ENCODE data around the gene ETFA.
A peak's percentile ranks its signal among the peaks of the same experiment; 100 is the strongest.
"Not testable (repeated sequence)": the region's sequence is repeated elsewhere in the genome, so short reads cannot be mapped to it uniquely, and the experiment has no call there.

Gene ETFA

DNA sequence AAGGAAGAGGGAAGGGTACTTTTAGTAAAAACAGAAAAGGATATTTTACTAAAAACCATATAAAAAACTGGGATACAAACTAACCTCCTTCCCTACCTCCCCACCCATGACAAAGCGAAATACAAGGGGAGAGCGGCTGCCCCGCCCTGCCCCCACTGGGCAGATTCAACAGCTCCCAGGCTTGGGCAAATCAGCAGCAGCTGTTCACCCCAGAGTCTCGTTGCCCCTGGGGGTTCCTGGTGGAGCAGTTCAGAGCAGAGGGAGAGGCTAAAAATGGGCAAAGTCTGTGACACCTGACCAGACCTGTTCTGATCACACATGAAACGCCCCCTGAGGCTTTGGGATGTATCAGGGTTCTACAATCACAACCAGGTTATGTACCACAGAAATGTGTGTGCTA is 2.5 kb upstream of the ETFA start:
- no peak for ATAC-seq
- Mint-ChIP-seq H3K9me3 (no peaks in the 10 kb centered on the region), H3K4me1 (peaks cover 15% of the 10 kb centered on the region), H3K36me3 (peaks cover 11% of the 10 kb centered on the region), H3K4me3 (no peak overlapping the region), H3K27ac (no peak overlapping the region)
- DNase-seq (ENCODE audit: low spot score in 2 of 2), result no peak

DNA sequence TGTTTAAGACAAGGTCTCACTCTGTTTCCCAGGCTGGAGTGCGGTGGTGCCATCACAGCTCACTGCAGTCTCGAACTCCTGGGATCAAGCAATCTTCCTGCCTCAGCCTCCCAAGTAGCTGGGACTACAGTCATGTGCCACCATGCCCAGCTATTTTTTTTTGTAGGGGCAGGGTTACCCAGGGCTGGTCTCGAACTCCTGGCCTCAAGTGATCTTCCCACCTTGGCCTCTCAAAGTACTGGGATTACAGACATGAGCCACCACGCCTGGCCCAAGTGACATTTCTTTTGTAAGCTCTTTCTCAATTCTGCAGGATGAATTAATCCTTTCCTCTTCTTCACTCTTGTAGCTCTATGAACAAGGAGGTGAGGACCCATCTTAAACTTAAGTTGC is 1.9 kb upstream of the ETFA start:
- H3K27ac Mint-ChIP-seq; H3K9me3 Mint-ChIP-seq; ATAC-seq; DNase-seq (ENCODE audit: low spot score in 2 of 2): not testable (repeated sequence)
- Mint-ChIP-seq H3K36me3 (peaks cover 11% of the 10 kb centered on the region), H3K4me3 (peak overlapping the region; percentile 77), H3K4me1 (peaks cover 15% of the 10 kb centered on the region)

DNA sequence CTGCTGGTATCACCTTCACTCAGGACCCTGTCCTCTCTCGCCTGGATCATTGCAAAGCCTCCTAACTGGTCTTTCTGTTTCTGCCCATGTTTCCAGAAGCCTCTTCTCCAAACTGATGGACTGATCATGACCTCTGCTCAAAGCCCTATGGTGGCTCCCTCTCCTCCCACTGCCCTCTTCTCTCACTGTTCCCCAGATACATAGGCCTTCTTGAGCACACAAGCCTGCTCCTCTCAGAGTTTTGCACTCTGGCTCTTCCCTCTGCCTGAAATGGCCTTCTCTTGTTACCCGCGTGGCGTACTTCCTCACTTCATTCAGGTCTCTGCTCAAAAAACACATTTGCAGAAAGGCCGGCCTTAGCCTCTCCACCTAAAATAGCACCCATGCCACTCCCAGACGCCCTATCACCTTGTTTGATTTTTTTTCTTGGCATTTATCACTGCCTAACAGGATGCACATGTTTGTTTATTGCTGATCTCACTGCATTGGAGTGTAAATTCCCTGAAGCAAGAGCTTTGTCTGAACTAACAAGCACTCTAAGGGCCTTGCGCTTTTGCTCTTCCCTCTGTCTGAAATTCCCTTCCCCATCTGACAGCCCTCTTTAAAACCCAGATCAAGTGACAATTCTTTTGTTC is 1.4 kb upstream of the ETFA start:
- no peaks in the 10 kb centered on the region for H3K9me3 Mint-ChIP-seq
- ATAC-seq (no peak), DNase-seq (ENCODE audit: low spot score in 2 of 2) (no peak)
- H3K4me3 Mint-ChIP-seq, result peak overlapping the region; percentile 77
- H3K27ac Mint-ChIP-seq, result no peak overlapping the region
- H3K4me1 Mint-ChIP-seq, result peaks cover 15% of the 10 kb centered on the region
- peaks cover 11% of the 10 kb centered on the region for H3K36me3 Mint-ChIP-seq

DNA sequence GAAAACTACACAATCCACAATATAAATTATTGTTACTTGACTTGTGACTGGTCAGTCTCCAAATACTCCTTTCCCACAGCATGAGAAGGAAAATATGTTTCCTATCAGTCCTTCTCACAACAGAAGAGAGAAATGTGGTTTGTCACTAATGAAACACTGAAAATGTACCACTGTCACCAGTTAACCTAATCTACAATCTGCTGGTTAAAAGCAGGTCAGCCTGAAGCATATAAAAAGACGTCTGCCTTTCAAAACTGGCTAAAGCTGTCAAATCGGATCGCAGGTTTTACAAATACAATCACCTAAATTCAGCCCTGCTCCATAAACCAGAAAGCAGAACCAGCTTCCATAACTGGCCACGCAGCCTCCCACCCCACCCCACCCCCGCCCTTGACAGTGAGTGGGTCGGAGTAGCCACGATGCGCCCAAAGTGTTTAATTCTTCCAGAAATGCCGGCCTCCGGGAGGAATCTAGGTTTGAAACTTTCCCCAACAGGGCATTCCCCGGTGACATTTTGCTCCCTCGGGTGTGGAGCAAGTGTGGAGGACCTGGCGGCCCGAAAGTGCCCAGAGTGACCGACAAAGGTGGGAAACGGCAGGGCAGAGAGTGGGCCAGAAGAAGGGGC is 682 bp downstream of the ETFA start:
- H3K36me3 Mint-ChIP-seq, result peaks cover 16% of the 10 kb centered on the region

DNA sequence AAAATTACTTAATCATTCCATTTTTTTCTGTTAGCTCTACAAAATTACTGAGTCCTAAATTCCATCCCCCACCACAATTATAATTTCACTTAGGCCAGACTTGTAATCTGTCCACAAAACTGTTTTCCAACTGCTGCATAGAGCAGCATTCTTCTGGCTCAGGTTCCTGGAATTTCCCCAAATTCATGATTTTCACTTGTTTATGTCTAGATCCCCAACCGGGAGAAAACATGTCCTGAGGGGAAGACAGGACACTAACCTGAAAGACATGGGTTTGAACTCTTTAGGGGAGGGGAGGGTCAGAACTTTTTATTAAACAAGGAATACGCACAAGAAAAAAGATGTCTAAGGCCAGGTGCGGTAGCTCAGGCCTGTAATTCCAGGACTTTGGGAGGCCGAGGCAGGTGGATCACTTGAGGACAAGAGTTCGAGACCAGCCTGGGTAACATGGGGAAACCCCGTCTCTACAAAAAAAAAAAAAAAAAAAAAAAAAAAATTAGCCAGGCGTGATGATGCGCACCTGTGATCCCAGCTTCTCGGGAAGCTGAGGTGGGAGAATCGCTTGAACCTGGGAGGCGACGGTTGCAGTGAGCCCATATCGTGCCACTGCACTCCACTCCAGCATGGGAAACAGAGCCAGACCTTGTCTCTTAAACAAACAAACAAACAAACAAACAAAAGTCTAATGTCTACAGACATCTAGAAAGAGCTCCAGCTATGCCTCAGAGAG is 1.5 kb downstream of the ETFA start:
- Mint-ChIP-seq H3K4me1 (peaks cover 26% of the 10 kb centered on the region), H3K9me3 (no peaks in the 10 kb centered on the region), H3K27ac (peak overlapping the region; percentile 86), H3K4me3 (peak overlapping the region; percentile 77), H3K36me3 (peaks cover 16% of the 10 kb centered on the region)
- DNase-seq (ENCODE audit: low spot score in 2 of 2) (no peak), ATAC-seq (no peak)

More for the DNA sequence above, 682 bp downstream of the ETFA start:
- Mint-ChIP-seq H3K4me3 (peak overlapping the region; percentile 77), H3K4me1 (peaks cover 19% of the 10 kb centered on the region), H3K9me3 (no peaks in the 10 kb centered on the region), H3K27ac (peak overlapping the region; percentile 86)
- no peak for DNase-seq (ENCODE audit: low spot score in 2 of 2)
- peak; percentile 17 for ATAC-seq

GRCh38 chr15:76303909-76304308 is 7.4 kb downstream of the ETFA start:
- peaks cover 11% of the 10 kb centered on the region for H3K4me1 Mint-ChIP-seq
- peaks cover 5% of the 10 kb centered on the region for H3K36me3 Mint-ChIP-seq
- no peak overlapping the region for H3K4me3 Mint-ChIP-seq
- ATAC-seq (no peak), DNase-seq (ENCODE audit: low spot score in 2 of 2) (no peak)
- H3K9me3 Mint-ChIP-seq, result no peaks in the 10 kb centered on the region
- no peak overlapping the region for H3K27ac Mint-ChIP-seq

GRCh38 chr15:76299786-76300185 is 11.5 kb downstream of the ETFA start:
- Mint-ChIP-seq H3K27ac (no peak overlapping the region), H3K4me3 (no peak overlapping the region), H3K4me1 (peaks cover 8% of the 10 kb centered on the region), H3K9me3 (no peaks in the 10 kb centered on the region), H3K36me3 (no peaks in the 10 kb centered on the region)
- no peak for ATAC-seq
- no peak for DNase-seq (ENCODE audit: low spot score in 2 of 2)

GRCh38 chr15:76298986-76299385 is 12.3 kb downstream of the ETFA start:
- H3K27ac Mint-ChIP-seq, result no peak overlapping the region
- no peak overlapping the region for H3K4me3 Mint-ChIP-seq
- H3K9me3 Mint-ChIP-seq, result no peaks in the 10 kb centered on the region

DNA sequence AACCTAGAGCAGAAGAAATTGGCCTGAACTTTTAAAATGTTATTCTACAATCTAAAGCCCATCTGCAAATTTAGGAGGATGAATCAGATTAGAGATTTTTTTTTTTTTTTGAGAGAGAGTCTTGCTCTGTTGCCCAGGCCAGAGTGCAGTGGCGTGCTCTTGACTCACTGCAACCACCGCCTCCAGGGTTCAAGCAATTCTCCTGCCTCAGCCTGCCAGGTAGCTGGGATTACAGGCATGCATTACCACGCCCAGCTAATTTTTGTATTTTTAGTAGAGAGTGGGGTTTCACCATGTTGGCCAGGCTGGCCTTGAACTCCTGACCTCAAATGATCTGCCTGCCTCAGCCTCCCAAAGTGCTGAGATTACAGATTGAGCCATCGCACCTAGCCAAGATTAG is 13.3 kb downstream of the ETFA start:
- not testable (repeated sequence) for H3K27ac Mint-ChIP-seq; H3K36me3 Mint-ChIP-seq; H3K4me3 Mint-ChIP-seq; H3K9me3 Mint-ChIP-seq; ATAC-seq; DNase-seq (ENCODE audit: low spot score in 2 of 2)
- peaks cover 17% of the 10 kb centered on the region for H3K4me1 Mint-ChIP-seq

More at GRCh38 chr15:76298986-76299385, 12.3 kb downstream of the ETFA start:
- ATAC-seq (no peak), DNase-seq (ENCODE audit: low spot score in 2 of 2) (no peak)
- H3K4me1 Mint-ChIP-seq, result peaks cover 9% of the 10 kb centered on the region
- no peaks in the 10 kb centered on the region for H3K36me3 Mint-ChIP-seq

DNA sequence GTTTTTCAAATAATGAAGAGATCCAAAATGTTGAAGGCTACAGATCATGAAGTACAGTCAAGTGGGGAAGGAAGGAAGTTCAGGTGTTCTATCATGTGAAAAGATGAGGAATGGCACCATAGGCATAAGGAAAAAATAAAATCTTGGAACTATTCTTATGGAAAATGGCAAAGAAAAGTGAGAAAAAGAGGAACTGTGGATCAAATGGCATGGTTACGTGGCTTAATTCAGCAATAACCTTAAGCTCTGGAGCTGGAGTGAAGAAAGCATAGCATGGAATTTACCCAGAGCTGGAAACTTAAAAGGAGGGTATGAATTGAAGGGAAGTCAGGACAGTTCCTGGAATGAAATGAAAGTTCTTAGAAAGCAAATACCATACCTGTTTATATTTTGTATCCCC is 14.4 kb downstream of the ETFA start:
- ATAC-seq (no peak), DNase-seq (ENCODE audit: low spot score in 2 of 2) (no peak)
- no peak overlapping the region for H3K27ac Mint-ChIP-seq
- peaks cover 4% of the 10 kb centered on the region for H3K36me3 Mint-ChIP-seq
- no peak overlapping the region for H3K4me3 Mint-ChIP-seq
- H3K9me3 Mint-ChIP-seq, result no peaks in the 10 kb centered on the region
- peaks cover 19% of the 10 kb centered on the region for H3K4me1 Mint-ChIP-seq

DNA sequence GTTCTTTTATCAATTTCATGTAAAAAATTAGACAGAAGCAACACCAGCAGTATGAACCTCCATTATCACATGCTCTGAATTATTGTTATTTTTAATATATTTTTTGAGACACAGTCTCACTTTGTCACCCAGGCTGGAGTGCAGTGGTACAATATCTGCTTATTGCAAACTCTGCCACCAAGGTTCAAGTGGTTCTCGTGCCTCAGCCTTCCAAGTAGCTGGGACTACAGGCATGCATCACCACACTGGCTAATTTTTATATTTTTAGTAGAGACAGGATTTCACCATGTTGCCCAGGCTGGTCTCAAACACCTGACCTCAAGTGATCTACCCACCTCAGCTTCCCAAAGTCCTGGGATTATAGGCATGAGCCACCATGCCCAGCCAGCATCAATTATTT is 16.8 kb downstream of the ETFA start:
- H3K4me3 Mint-ChIP-seq; ATAC-seq; H3K9me3 Mint-ChIP-seq; H3K27ac Mint-ChIP-seq; DNase-seq (ENCODE audit: low spot score in 2 of 2): not testable (repeated sequence)
- Mint-ChIP-seq H3K4me1 (peaks cover 22% of the 10 kb centered on the region), H3K36me3 (peaks cover 26% of the 10 kb centered on the region)

DNA sequence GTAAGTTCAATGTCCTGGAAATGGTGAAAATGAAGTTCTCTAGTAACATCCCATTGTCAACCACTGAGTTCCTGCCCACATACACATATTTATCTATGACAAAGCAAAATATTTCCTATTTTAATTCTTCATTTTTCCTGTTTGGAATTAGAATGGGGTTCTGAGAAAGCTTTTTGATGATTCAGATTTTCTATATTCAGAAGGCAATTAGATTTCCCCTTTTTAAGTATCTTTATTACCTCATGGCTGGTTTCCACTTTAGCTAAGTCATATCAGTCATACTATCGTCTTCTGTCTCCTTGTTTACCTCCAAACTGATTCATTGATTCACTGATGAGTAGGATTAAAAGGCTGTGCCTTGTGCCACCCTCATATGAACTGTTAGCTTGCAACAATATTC is 17.9 kb downstream of the ETFA start:
- H3K9me3 Mint-ChIP-seq, result no peaks in the 10 kb centered on the region
- peak; percentile 99 for ATAC-seq

GRCh38 chr15:76289582-76289981 is 21.7 kb downstream of the ETFA start:
- no peak for DNase-seq (ENCODE audit: low spot score in 2 of 2)
- ATAC-seq, result no peak
- H3K27ac Mint-ChIP-seq, result no peak overlapping the region
- H3K9me3 Mint-ChIP-seq, result no peaks in the 10 kb centered on the region
- peaks cover 25% of the 10 kb centered on the region for H3K4me1 Mint-ChIP-seq
- no peak overlapping the region for H3K4me3 Mint-ChIP-seq
- H3K36me3 Mint-ChIP-seq, result peaks cover 75% of the 10 kb centered on the region

More for the DNA sequence above, 17.9 kb downstream of the ETFA start:
- Mint-ChIP-seq H3K36me3 (peaks cover 38% of the 10 kb centered on the region), H3K4me1 (peaks cover 22% of the 10 kb centered on the region), H3K27ac (no peak overlapping the region), H3K4me3 (no peak overlapping the region)
- no peak for DNase-seq (ENCODE audit: low spot score in 2 of 2)

DNA sequence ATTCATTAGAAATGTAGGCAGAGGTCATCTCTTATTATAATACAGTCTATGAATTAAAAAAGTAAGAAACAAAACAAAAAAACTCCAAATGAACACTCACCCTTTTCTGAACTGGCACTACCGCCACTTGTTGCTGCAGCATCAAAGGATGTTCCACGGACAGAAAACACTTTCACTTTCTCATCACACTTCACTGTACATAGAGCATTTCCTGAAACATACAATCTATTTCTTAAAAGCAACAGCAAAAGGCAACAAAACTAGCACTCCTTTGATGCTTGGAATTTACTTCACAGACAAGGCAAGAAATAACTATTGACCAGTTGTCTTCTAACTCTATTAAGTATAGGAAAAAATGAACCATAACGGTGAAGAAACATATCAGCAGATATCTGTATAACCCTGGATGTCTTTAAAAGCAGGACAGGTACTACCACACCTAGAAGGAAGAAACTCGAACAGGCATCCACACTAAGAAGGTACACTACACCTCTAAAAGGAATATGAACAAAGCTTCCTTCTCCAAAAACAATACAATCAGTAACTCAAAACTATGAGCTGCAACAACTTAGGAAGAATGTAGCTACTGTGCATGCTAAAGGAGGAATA is 24.9 kb downstream of the ETFA start:
- no peaks in the 10 kb centered on the region for H3K9me3 Mint-ChIP-seq
- ATAC-seq, result peak; percentile 81
- H3K27ac Mint-ChIP-seq, result no peak overlapping the region
- peaks cover 20% of the 10 kb centered on the region for H3K4me1 Mint-ChIP-seq
- H3K36me3 Mint-ChIP-seq, result peaks cover 99% of the 10 kb centered on the region
- peak overlapping the region; percentile 38 for H3K4me3 Mint-ChIP-seq
- DNase-seq (ENCODE audit: low spot score in 2 of 2), result no peak

DNA sequence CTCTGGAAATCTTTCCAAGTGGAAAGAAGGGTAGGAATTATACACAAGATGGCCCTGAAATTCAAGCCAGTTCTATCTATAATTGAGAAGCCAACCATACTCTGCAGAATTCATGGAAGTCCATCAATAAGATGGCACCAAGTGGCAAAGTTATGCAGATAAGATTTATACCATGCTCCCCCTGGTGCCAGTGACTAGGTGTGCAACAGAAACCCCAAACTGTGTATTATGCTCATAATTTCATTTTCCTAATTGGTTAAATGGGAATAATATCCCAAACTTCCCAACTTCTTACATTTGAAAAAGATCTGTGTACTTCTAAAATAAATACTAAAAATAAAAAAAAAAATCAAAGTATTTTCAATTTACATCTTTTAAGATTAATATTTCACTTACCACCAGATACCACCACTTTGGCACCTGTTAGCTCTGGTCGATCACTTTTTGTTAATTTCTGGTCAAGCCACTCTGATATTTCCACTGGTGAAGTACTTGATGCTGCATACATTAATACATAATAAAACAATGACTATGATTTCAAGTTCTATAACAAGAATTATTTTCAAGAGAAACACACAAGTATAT is 25.9 kb downstream of the ETFA start:
- Mint-ChIP-seq H3K4me3 (no peak overlapping the region), H3K9me3 (no peaks in the 10 kb centered on the region), H3K27ac (no peak overlapping the region), H3K36me3 (peaks cover 99% of the 10 kb centered on the region), H3K4me1 (peaks cover 20% of the 10 kb centered on the region)
- DNase-seq (ENCODE audit: low spot score in 2 of 2) (no peak), ATAC-seq (no peak)

Data from stimulated activated effector memory CD8-positive, alpha-beta T cell treated with anti-CD3 and anti-CD28 coated beads, Interleukin-12 subunit alpha, Interleukin-12 subunit beta, amount 100 ng/mL, for 72 hours (primary cell).